MCF 10A (cell line): ENCODE measurements around the gene BSPRY. TPM values are rescaled to one million over a fixed set of nuclear protein-coding genes. Genes with fewer than 3 reads are reported as not detected.

ENCODE experiments used
- BruUV-seq: library from RNA; stranded (reverse); fragments of 400-500 nt; replicated peaks from 2 replicates; lab custom pipeline; 2021; lab: Mats Ljungman, UMichigan
- CTCF ChIA-PET: fragments of 300-600 bp; sonication (Branson Sonifier 250); formaldehyde crosslinking; extraction: SDS; loops from one replicate; lab custom pipeline; 2021; ENCODE audit warnings: antibody characterized with exemption, inconsistent platforms; lab: Yijun Ruan, JAX
- POLR2A ChIA-PET: fragments of 300-600, 350-650 bp; sonication (Branson Sonifier 250); formaldehyde crosslinking; extraction: SDS; loops from one replicate; lab custom pipeline; 2020; ENCODE audit warnings: antibody characterized with exemption, inconsistent platforms; lab: Yijun Ruan, JAX
- DNase-seq: peaks from one replicate; pipeline ENCODE4 v3.0.0-alpha.2; 2018; ENCODE audit not compliant: unreplicated experiment
- H3K27ac Mint-ChIP-seq: one replicate; pipeline ENCODE4 v1.8.0; 2022; ENCODE audit warnings: mild to moderate bottlenecking, low read depth, mixed read lengths; ENCODE audit not compliant: unreplicated experiment
- H3K27me3 Mint-ChIP-seq: one replicate; pipeline ENCODE4 v1.8.0; 2022; ENCODE audit warnings: mixed read lengths; ENCODE audit not compliant: insufficient read depth, unreplicated experiment
- H3K36me3 Mint-ChIP-seq: one replicate; pipeline ENCODE4 v1.8.0; 2022; ENCODE audit warnings: mild to moderate bottlenecking, moderate library complexity, mixed read lengths; ENCODE audit not compliant: insufficient read depth, unreplicated experiment
- H3K4me1 Mint-ChIP-seq: one replicate; pipeline ENCODE4 v1.8.0; 2022; ENCODE audit warnings: mixed read lengths; ENCODE audit not compliant: insufficient read depth, unreplicated experiment
- H3K4me3 Mint-ChIP-seq: one replicate; pipeline ENCODE4 v1.8.0; 2022; ENCODE audit warnings: mild to moderate bottlenecking, moderate library complexity, mixed read lengths; ENCODE audit not compliant: unreplicated experiment
- H3K9me3 Mint-ChIP-seq: one replicate; pipeline ENCODE4 v1.8.0; 2022; ENCODE audit warnings: mixed read lengths; ENCODE audit not compliant: unreplicated experiment
- CTCF ChIP-seq: fragments of 200-600 bp; IDR thresholded peaks from one replicate; pipeline ENCODE4 v1.8.0; 2022; ENCODE audit warnings: antibody characterized with exemption, mild to moderate bottlenecking; ENCODE audit not compliant: unreplicated experiment
- intact Hi-C: fragments of 100-400 bp; cut with micrococcal nuclease; formaldehyde crosslinking; loops from 2 replicates; pipeline ENCODE4 v1.14.1; 2022
- total RNA-seq: library from RNA; stranded (reverse); gene quantifications from 2 replicates; pipeline ENCODE4 v1.2.3, GENCODE V29; 2022

The BSPRY gene
- total RNA-seq, 1 experiment from 2014 or later, result 0.21 TPM

GRCh38 chr9:113349066-113349444 lies 286 bp upstream of the BSPRY start:
- no TSS peak for BruUV-seq
- no peaks in the 10 kb centered on the region for H3K9me3 Mint-ChIP-seq
- H3K4me1 Mint-ChIP-seq, result no peaks in the 10 kb centered on the region
- ChIA-PET CTCF (interaction anchor here (1.5 to 2.8 kb wide), 3 partner anchors 9 to 307 kb away, joined by 5 to 10 read pairs (median 9); partner anchors contain the start of genes ALAD and WDR31), POLR2A (interaction anchor here (0.6 to 1.6 kb wide), 4 partner anchors 9 to 61 kb away, joined by 3 to 5 read pairs (median 4); partner anchors contain the start of genes C9orf43, HDHD3, POLE3 and WDR31)
- no peaks in the 10 kb centered on the region for H3K36me3 Mint-ChIP-seq
- TF ChIP-seq CTCF, result no peak
- intact Hi-C loops, result no loop called here
- H3K27ac Mint-ChIP-seq, result no peak overlapping the region
- peak overlapping the region; percentile 60 for H3K4me3 Mint-ChIP-seq
- DNase-seq, result no peak
- H3K27me3 Mint-ChIP-seq, result peaks cover 22% of the 10 kb centered on the region

- Mint-ChIP-seq H3K36me3 (no peaks in the 10 kb centered on the region), H3K4me1 (no peaks in the 10 kb centered on the region), H3K4me3 (peak overlapping the region; percentile 44), H3K27me3 (peaks cover 22% of the 10 kb centered on the region), H3K27ac (no peak overlapping the region), H3K9me3 (no peaks in the 10 kb centered on the region)
- BruUV-seq, result no TSS peak
- no peak for TF ChIP-seq CTCF
- POLR2A ChIA-PET, result interaction anchor here (0.5 to 1.6 kb wide), 5 partner anchors 10 to 75 kb away, joined by 3 to 5 read pairs (median 4); partner anchors contain the start of genes CDC26, PRPF4 and WDR31
- intact Hi-C loops, result no loop called here
- DNase-seq, result no peak
- CTCF ChIA-PET, result interaction anchor here (0.6 to 2.8 kb wide), 5 partner anchors 10 to 712 kb away, joined by 3 to 10 read pairs (median 4); partner anchors contain the start of genes ALAD, CDC26, PRPF4 and WDR31
Observed at GRCh38 chr9:113350107-113350661, 843 bp downstream of the BSPRY start.

GRCh38 chr9:113350937-113351336 lies 1.6 kb downstream of the BSPRY start:
- POLR2A ChIA-PET, result interaction anchor here (0.6 to 0.7 kb wide), 2 partner anchors 16 to 66 kb away, joined by 3 to 4 read pairs; no protein-coding TSS in a partner anchor

More at GRCh38 chr9:113350937-113351336, 1.6 kb downstream of the BSPRY start:
- TF ChIP-seq CTCF, result no peak
- Mint-ChIP-seq H3K36me3 (no peaks in the 10 kb centered on the region), H3K4me3 (no peak overlapping the region), H3K27ac (no peak overlapping the region), H3K9me3 (no peaks in the 10 kb centered on the region), H3K4me1 (no peaks in the 10 kb centered on the region), H3K27me3 (peaks cover 22% of the 10 kb centered on the region)
- intact Hi-C loops, result no loop called here
- CTCF ChIA-PET, result interaction anchor here (1.0 to 2.8 kb wide), 4 partner anchors 14 to 76 kb away, joined by 3 to 10 read pairs (median 4); partner anchors contain the start of genes ALAD, CDC26 and PRPF4
- no peak for DNase-seq
- no TSS peak for BruUV-seq
